HG03378 (cell line): ENCODE measurements around the gene CPAMD8.
"Not testable (repeated sequence)": the region's sequence is repeated elsewhere in the genome, so short reads cannot be mapped to it uniquely, and the experiment has no call there.

Experiments used
- ATAC-seq: cut with Tn5 transposase; IDR thresholded peaks from one replicate; pipeline ENCODE4 v1.9.1; 2021; ENCODE audit warnings: mild to moderate bottlenecking, moderate library complexity; ENCODE audit not compliant: unreplicated experiment

The CPAMD8 gene

GRCh38 chr19:16878181-16878965 is 148.2 kb downstream of the CPAMD8 start:
- no peak for ATAC-seq

GRCh38 chr19:16877581-16877980 is 149.0 kb downstream of the CPAMD8 start:
- ATAC-seq: no peak

- no peak for ATAC-seq
These were observed 149.7 kb downstream of the CPAMD8 start for GRCh38 chr19:16876904-16877361.

GRCh38 chr19:16875584-16876555 is 150.7 kb downstream of the CPAMD8 start:
- no peak for ATAC-seq

- not testable (repeated sequence) for ATAC-seq
These were observed 151.7 kb downstream of the CPAMD8 start for GRCh38 chr19:16874978-16875299.

GRCh38 chr19:16874250-16874977 is 152.2 kb downstream of the CPAMD8 start:
- ATAC-seq: no peak

- no peak for ATAC-seq
These were observed 153.0 kb downstream of the CPAMD8 start for GRCh38 chr19:16873594-16873993.

GRCh38 chr19:16872728-16873127 is 153.9 kb downstream of the CPAMD8 start:
- ATAC-seq: no peak

- ATAC-seq: no peak
These were observed 154.7 kb downstream of the CPAMD8 start for GRCh38 chr19:16871871-16872270.

GRCh38 chr19:16869331-16869972 is 157.2 kb downstream of the CPAMD8 start:
- no peak for ATAC-seq

GRCh38 chr19:16868423-16869130 is 158.0 kb downstream of the CPAMD8 start:
- ATAC-seq: no peak

GRCh38 chr19:16867211-16867610 is 159.4 kb downstream of the CPAMD8 start:
- ATAC-seq: no peak

GRCh38 chr19:16862826-16863415 is 163.7 kb downstream of the CPAMD8 start:
- ATAC-seq: no peak

- no peak for ATAC-seq
These were observed 164.8 kb downstream of the CPAMD8 start for GRCh38 chr19:16861834-16862233.

- ATAC-seq: no peak
These were observed 165.6 kb downstream of the CPAMD8 start for GRCh38 chr19:16861011-16861410.

GRCh38 chr19:16860118-16860517 is 166.5 kb downstream of the CPAMD8 start:
- ATAC-seq: no peak

GRCh38 chr19:16859626-16860025 is 167.0 kb downstream of the CPAMD8 start:
- ATAC-seq: no peak

GRCh38 chr19:16856091-16856490 is 170.5 kb downstream of the CPAMD8 start:
- no peak for ATAC-seq

- ATAC-seq: no peak
These were observed 173.5 kb downstream of the CPAMD8 start for GRCh38 chr19:16853066-16853465.
